ENCODE results near the gene GNLY.

DNA sequence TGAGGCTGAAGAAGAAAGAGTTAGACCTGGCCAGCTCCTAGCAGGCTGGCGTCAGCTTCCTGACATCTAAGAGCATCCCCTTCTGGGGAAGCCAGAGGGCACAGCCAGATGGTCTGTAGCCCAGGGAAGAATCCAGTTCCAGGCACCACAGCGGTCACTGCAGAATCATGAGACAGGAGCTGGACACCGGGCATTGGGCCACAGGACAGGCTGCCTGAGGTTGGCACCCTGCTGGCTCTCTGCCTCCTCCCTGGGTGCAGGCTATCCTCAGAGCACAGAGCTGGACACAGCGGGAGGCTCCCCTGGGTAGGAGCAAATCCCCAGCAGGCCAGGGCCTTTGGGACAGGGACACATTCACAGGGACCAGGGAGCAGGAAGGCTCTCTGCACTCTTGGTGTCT is 39.9 kb downstream of the GNLY start:
- TF ChIP-seq CEBPB (IDR thresholded peaks at IDR 0.05) (no peak), EP300 (IDR thresholded peaks at IDR 0.05; ENCODE audit: borderline replicate concordance) (no peak), TAF1 (IDR thresholded peaks at IDR 0.05; ENCODE audit: low read depth) (no peak)
- TF ChIP-seq, protein P1, sequence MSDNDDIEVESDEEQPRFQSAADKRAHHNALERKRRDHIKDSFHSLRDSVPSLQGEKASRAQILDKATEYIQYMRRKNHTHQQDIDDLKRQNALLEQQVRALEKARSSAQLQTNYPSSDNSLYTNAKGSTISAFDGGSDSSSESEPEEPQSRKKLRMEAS (IDR thresholded peaks at IDR 0.05) = no peak
- TF ChIP-seq, protein P2, sequence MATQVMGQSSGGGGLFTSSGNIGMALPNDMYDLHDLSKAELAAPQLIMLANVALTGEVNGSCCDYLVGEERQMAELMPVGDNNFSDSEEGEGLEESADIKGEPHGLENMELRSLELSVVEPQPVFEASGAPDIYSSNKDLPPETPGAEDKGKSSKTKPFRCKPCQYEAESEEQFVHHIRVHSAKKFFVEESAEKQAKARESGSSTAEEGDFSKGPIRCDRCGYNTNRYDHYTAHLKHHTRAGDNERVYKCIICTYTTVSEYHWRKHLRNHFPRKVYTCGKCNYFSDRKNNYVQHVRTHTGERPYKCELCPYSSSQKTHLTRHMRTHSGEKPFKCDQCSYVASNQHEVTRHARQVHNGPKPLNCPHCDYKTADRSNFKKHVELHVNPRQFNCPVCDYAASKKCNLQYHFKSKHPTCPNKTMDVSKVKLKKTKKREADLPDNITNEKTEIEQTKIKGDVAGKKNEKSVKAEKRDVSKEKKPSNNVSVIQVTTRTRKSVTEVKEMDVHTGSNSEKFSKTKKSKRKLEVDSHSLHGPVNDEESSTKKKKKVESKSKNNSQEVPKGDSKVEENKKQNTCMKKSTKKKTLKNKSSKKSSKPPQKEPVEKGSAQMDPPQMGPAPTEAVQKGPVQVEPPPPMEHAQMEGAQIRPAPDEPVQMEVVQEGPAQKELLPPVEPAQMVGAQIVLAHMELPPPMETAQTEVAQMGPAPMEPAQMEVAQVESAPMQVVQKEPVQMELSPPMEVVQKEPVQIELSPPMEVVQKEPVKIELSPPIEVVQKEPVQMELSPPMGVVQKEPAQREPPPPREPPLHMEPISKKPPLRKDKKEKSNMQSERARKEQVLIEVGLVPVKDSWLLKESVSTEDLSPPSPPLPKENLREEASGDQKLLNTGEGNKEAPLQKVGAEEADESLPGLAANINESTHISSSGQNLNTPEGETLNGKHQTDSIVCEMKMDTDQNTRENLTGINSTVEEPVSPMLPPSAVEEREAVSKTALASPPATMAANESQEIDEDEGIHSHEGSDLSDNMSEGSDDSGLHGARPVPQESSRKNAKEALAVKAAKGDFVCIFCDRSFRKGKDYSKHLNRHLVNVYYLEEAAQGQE (IDR thresholded peaks at IDR 0.05; ENCODE audit: low read depth) = no peak
- TF ChIP-seq, protein P3, sequence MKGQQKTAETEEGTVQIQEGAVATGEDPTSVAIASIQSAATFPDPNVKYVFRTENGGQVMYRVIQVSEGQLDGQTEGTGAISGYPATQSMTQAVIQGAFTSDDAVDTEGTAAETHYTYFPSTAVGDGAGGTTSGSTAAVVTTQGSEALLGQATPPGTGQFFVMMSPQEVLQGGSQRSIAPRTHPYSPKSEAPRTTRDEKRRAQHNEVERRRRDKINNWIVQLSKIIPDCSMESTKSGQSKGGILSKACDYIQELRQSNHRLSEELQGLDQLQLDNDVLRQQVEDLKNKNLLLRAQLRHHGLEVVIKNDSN (IDR thresholded peaks at IDR 0.05) = no peak

All from Ishikawa (cell line).